B cell (primary cell): ENCODE measurements around the gene DGKQ.

ENCODE experiments used
- EZH2 ChIP-seq: IDR thresholded peaks from 2 replicates; pipeline ENCODE4 v1.6.1; 2012; ENCODE audit warnings: borderline replicate concordance, low read depth, mild to moderate bottlenecking, moderate library complexity, low read length; ENCODE audit not compliant: insufficient read depth, poor library complexity, severe bottlenecking
- TF ChIP-seq, protein P1 (sequence below): fragments of 200-600 bp; IDR thresholded peaks from one replicate; pipeline ENCODE4 v1.8.0; 2022; ENCODE audit warnings: antibody characterized with exemption, mild to moderate bottlenecking

- TF ChIP-seq, protein P1, sequence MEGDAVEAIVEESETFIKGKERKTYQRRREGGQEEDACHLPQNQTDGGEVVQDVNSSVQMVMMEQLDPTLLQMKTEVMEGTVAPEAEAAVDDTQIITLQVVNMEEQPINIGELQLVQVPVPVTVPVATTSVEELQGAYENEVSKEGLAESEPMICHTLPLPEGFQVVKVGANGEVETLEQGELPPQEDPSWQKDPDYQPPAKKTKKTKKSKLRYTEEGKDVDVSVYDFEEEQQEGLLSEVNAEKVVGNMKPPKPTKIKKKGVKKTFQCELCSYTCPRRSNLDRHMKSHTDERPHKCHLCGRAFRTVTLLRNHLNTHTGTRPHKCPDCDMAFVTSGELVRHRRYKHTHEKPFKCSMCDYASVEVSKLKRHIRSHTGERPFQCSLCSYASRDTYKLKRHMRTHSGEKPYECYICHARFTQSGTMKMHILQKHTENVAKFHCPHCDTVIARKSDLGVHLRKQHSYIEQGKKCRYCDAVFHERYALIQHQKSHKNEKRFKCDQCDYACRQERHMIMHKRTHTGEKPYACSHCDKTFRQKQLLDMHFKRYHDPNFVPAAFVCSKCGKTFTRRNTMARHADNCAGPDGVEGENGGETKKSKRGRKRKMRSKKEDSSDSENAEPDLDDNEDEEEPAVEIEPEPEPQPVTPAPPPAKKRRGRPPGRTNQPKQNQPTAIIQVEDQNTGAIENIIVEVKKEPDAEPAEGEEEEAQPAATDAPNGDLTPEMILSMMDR, result no peak
- no peak for TF ChIP-seq EZH2
Observed at GRCh38 chr4:988726-989721, 15.7 kb upstream of the DGKQ start.
